SK-N-SH (cell line): ENCODE results near the gene CUEDC1. TPM values are rescaled to one million over a fixed set of nuclear protein-coding genes. Genes with fewer than 3 reads are reported as not detected.

Experiments
- CTCF ChIA-PET: fragments of 300-600, 350-600 bp; formaldehyde crosslinking; extraction: SDS; loops from one replicate; lab custom pipeline; 2021; lab: Yijun Ruan, JAX
- POLR2A ChIA-PET: fragments of 350-600 bp; sonication (Branson Sonifier 250); formaldehyde crosslinking; extraction: SDS; loops from one replicate; lab custom pipeline; 2020; ENCODE audit warnings: antibody characterized with exemption, inconsistent platforms; lab: Yijun Ruan, JAX
- DNase-seq: peaks from one replicate; pipeline ENCODE4 v3.0.0; 2012
- H2AFZ ChIP-seq: fragments of 200-600 bp; sonication (generic); 2 replicates; pipeline ENCODE4 v1.8.1; 2016; ENCODE audit warnings: antibody characterized with exemption, mild to moderate bottlenecking, low read depth
- H3F3A ChIP-seq: fragments of 200-600 bp; sonication (generic); replicated peaks from 2 replicates; pipeline ENCODE3; 2016; ENCODE audit warnings: antibody characterized with exemption, mild to moderate bottlenecking; ENCODE audit not compliant: insufficient read depth
- H3K27ac ChIP-seq, 2 experiments: fragments of 200-500 bp in 1 of 2; fragments of 200-600 bp in 1 of 2; sonication (Bioruptor generic) in 1 of 2; sonication (generic), shearing (Covaris generic) in 1 of 2; 2 replicates each; pipeline versions ENCODE4 v1.5.1 to v1.6.1; 2014 to 2016; ENCODE audit warnings: low read depth in 2 of 2, inconsistent platforms in 1 of 2, low read length in 1 of 2, mild to moderate bottlenecking in 1 of 2, mixed read lengths in 1 of 2
- H3K27me3 ChIP-seq: fragments of 200-600 bp; sonication (generic), shearing (Covaris generic); 2 replicates; pipeline ENCODE4 v1.6.1; 2016; ENCODE audit warnings: mixed run types; ENCODE audit not compliant: insufficient read depth
- H3K36me3 ChIP-seq, 2 experiments: fragments of 200-500 bp in 1 of 2; fragments of 200-600 bp in 1 of 2; sonication (Bioruptor generic) in 1 of 2; sonication (generic) in 1 of 2; replicated peaks in 1 of 2; 2 replicates each; pipeline versions ENCODE3 to v1.5.1; 2014 to 2016; ENCODE audit warnings: low read length in 1 of 2, mild to moderate bottlenecking in 1 of 2; ENCODE audit not compliant: insufficient read depth in 2 of 2, control insufficient read depth in 1 of 2
- H3K4me1 ChIP-seq, 2 experiments: fragments of 200-500 bp in 1 of 2; fragments of 200-600 bp in 1 of 2; sonication (Bioruptor generic) in 1 of 2; sonication (generic), shearing (Covaris generic) in 1 of 2; 2 replicates each; pipeline versions ENCODE4 v1.5.1 to v1.6.1; 2014 to 2016; ENCODE audit warnings: low read depth in 1 of 2, low read length in 1 of 2, mixed run types in 1 of 2; ENCODE audit not compliant: insufficient read depth in 2 of 2, control insufficient read depth in 1 of 2
- H3K4me2 ChIP-seq: fragments of 200-600 bp; sonication (generic), shearing (Covaris generic); 2 replicates; pipeline ENCODE4 v1.6.1; 2017; ENCODE audit warnings: mixed run types
- H3K4me3 ChIP-seq, 2 experiments: fragments of 200-500 bp in 1 of 2; fragments of 200-600 bp in 1 of 2; sonication (Bioruptor generic) in 1 of 2; sonication (generic), shearing (Covaris generic) in 1 of 2; 2 replicates each; pipeline versions ENCODE4 v1.5.1 to v1.8.1; 2014 to 2016; ENCODE audit warnings: low read depth in 2 of 2, inconsistent platforms in 1 of 2, low read length in 1 of 2, mild to moderate bottlenecking in 1 of 2, mixed read lengths in 1 of 2, moderate library complexity in 1 of 2
- H3K79me2 ChIP-seq: fragments of 200-600 bp; sonication (generic); 2 replicates; pipeline ENCODE4 v1.8.1; 2017; ENCODE audit warnings: mild to moderate bottlenecking; ENCODE audit not compliant: insufficient read depth
- H3K9ac ChIP-seq: fragments of 200-600 bp; sonication (generic); 2 replicates; pipeline ENCODE4 v1.6.1; 2017; ENCODE audit warnings: mixed run types
- H3K9me2 ChIP-seq: fragments of 200-600 bp; sonication (generic); 2 replicates; pipeline ENCODE4 v1.6.1; 2017; ENCODE audit warnings: mixed run types
- H3K9me3 ChIP-seq: fragments of 200-600 bp; sonication (generic); 2 replicates; pipeline ENCODE4 v1.6.1; 2017; ENCODE audit warnings: mixed run types, mild to moderate bottlenecking, moderate library complexity
- H4K20me1 ChIP-seq: fragments of 200-600 bp; sonication (generic); 2 replicates; pipeline ENCODE4 v1.6.1; 2017; ENCODE audit warnings: mild to moderate bottlenecking, mixed run types; ENCODE audit not compliant: insufficient read depth
- FOXM1 ChIP-seq: IDR thresholded peaks from 2 replicates; pipeline ENCODE4 v1.4.0; 2012; ENCODE audit warnings: low read depth, mild to moderate bottlenecking
- GABPA ChIP-seq: IDR thresholded peaks from 2 replicates; pipeline ENCODE4 v1.4.0; 2012; ENCODE audit warnings: low read depth, mild to moderate bottlenecking
- GATA2 ChIP-seq: sonication (generic); formaldehyde crosslinking; IDR thresholded peaks from 2 replicates; pipeline ENCODE4 v1.5.0; 2020; ENCODE audit warnings: mild to moderate bottlenecking, missing genetic modification reagents
- POLR2AphosphoS5 ChIP-seq: IDR thresholded peaks from 2 replicates; pipeline ENCODE4 v1.6.1; 2012; ENCODE audit warnings: low read depth, low read length
- RXRA ChIP-seq: IDR thresholded peaks from 2 replicates; pipeline ENCODE4 v1.4.0; 2012; ENCODE audit warnings: low read depth, mild to moderate bottlenecking, borderline replicate concordance
- SMC3 ChIP-seq: IDR thresholded peaks from 2 replicates; pipeline ENCODE4 v1.6.1; 2012; ENCODE audit warnings: low read depth, low read length, improper control_type of control experiment
- WGBS: methylation state at CpG from one replicate; pipeline ENCODE4 v1.1.6; 2017; ENCODE audit warnings: low lambda C conversion rate; 5-methylcytosine and 5-hydroxymethylcytosine counted together
- polyA plus RNA-seq, 3 experiments: library from polyadenylated mRNA; depleted of rRNA; stranded (reverse); fragments of >200 nt; gene quantifications; 2 replicates each; pipeline ENCODE4 v1.2.3, GENCODE V29; 2012
- TF ChIP-seq, protein P1 (sequence below): IDR thresholded peaks from 2 replicates; pipeline ENCODE4 v1.6.1; 2012; ENCODE audit warnings: mild to moderate bottlenecking, low read depth, low read length, moderate library complexity
- TF ChIP-seq, protein P2 (sequence below): IDR thresholded peaks from 2 replicates; pipeline ENCODE4; 2012
- TF ChIP-seq, protein P3 (sequence below): IDR thresholded peaks from 2 replicates; pipeline ENCODE4 v1.4.0; 2012; ENCODE audit warnings: low read depth

CUEDC1 gene
- polyA plus RNA-seq, 1 of the 3 experiments (the other 2 are of a cell fraction), result 58.9 TPM

DNA sequence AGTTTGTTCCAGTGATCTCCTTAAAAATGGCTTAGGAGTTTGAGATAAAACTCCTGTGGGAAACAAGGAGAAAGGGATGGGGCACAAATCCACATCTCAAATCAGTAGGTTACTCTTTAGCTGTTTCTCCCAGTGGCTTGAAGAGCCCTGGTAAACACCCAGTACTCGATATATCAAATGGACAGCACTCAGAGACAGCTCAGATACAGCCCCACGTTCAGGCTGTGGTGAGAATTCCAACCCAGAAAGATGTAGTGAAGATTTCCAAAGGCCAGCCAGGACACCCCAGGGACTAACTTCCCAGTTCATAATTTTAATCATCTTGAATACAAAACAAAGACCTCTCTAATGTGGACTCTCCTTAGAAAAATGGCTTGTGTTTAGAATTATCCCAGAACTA, 39.2 kb upstream of the CUEDC1 start:
- Histone ChIP-seq H3K4me3 (no peak overlapping the region), H3K27me3 (no peaks in the 10 kb centered on the region), H3K79me2 (peaks cover 15% of the 10 kb centered on the region), H3K27ac (no peak overlapping the region), H4K20me1 (peaks cover 4% of the 10 kb centered on the region; the same call in 1 of the 2 replicates), H3K9ac (no peak overlapping the region), H3K9me3 (no peaks in the 10 kb centered on the region), H3K9me2 (no peaks in the 10 kb centered on the region), H3F3A (peaks cover 73% of the 10 kb centered on the region), H2AFZ (no peak overlapping the region), H3K36me3 (peaks cover 26 to 34% of the 10 kb centered on the region in 2 experiments), H3K4me2 (no peak overlapping the region), H3K4me1 (peaks cover 2 to 16% of the 10 kb centered on the region in 2 experiments; a peak in 2 of 4 replicates)
- ChIA-PET CTCF (interaction anchor here (0.7 to 20.5 kb wide), 19 partner anchors 9 to 873 kb away, joined by 3 to 1002 read pairs (median 5); partner anchors contain the start of genes MRPS23 and SRSF1), POLR2A (interaction anchor here (1.3 to 5.0 kb wide), 5 partner anchors 13 to 133 kb away, joined by 3 to 36 read pairs (median 5); partner anchors contain the start of genes DYNLL2 and SRSF1)
- WGBS, result 88% methylated on average over 2 of the region's 2 CpGs
- no peak for TF ChIP-seq GABPA
- TF ChIP-seq, protein P1, sequence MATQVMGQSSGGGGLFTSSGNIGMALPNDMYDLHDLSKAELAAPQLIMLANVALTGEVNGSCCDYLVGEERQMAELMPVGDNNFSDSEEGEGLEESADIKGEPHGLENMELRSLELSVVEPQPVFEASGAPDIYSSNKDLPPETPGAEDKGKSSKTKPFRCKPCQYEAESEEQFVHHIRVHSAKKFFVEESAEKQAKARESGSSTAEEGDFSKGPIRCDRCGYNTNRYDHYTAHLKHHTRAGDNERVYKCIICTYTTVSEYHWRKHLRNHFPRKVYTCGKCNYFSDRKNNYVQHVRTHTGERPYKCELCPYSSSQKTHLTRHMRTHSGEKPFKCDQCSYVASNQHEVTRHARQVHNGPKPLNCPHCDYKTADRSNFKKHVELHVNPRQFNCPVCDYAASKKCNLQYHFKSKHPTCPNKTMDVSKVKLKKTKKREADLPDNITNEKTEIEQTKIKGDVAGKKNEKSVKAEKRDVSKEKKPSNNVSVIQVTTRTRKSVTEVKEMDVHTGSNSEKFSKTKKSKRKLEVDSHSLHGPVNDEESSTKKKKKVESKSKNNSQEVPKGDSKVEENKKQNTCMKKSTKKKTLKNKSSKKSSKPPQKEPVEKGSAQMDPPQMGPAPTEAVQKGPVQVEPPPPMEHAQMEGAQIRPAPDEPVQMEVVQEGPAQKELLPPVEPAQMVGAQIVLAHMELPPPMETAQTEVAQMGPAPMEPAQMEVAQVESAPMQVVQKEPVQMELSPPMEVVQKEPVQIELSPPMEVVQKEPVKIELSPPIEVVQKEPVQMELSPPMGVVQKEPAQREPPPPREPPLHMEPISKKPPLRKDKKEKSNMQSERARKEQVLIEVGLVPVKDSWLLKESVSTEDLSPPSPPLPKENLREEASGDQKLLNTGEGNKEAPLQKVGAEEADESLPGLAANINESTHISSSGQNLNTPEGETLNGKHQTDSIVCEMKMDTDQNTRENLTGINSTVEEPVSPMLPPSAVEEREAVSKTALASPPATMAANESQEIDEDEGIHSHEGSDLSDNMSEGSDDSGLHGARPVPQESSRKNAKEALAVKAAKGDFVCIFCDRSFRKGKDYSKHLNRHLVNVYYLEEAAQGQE, result no peak
- TF ChIP-seq SMC3, result no peak
- TF ChIP-seq, protein P2, sequence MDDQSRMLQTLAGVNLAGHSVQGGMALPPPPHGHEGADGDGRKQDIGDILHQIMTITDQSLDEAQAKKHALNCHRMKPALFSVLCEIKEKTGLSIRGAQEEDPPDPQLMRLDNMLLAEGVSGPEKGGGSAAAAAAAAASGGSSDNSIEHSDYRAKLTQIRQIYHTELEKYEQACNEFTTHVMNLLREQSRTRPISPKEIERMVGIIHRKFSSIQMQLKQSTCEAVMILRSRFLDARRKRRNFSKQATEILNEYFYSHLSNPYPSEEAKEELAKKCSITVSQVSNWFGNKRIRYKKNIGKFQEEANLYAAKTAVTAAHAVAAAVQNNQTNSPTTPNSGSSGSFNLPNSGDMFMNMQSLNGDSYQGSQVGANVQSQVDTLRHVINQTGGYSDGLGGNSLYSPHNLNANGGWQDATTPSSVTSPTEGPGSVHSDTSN, result no peak
- TF ChIP-seq FOXM1, result no peak
- TF ChIP-seq, protein P3, sequence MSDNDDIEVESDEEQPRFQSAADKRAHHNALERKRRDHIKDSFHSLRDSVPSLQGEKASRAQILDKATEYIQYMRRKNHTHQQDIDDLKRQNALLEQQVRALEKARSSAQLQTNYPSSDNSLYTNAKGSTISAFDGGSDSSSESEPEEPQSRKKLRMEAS, result no peak
- no peak for TF ChIP-seq GATA2
- TF ChIP-seq POLR2AphosphoS5, result no peak
- no peak for TF ChIP-seq RXRA
- DNase-seq, result no peak
